NCI-H345 treated with DMSO at 0.1 percent for 48 hours (cell line): ENCODE data around the gene ZNF362.

Source experiments
- DNase-seq: peaks from one replicate; lab custom pipeline; 2025; ENCODE audit not compliant: unreplicated experiment; lab: John Stamatoyannopoulos, UW

ZNF362 gene

GRCh38 chr1:33341190-33341589 is 84.9 kb downstream of the ZNF362 start:
- no peak for DNase-seq

DNA sequence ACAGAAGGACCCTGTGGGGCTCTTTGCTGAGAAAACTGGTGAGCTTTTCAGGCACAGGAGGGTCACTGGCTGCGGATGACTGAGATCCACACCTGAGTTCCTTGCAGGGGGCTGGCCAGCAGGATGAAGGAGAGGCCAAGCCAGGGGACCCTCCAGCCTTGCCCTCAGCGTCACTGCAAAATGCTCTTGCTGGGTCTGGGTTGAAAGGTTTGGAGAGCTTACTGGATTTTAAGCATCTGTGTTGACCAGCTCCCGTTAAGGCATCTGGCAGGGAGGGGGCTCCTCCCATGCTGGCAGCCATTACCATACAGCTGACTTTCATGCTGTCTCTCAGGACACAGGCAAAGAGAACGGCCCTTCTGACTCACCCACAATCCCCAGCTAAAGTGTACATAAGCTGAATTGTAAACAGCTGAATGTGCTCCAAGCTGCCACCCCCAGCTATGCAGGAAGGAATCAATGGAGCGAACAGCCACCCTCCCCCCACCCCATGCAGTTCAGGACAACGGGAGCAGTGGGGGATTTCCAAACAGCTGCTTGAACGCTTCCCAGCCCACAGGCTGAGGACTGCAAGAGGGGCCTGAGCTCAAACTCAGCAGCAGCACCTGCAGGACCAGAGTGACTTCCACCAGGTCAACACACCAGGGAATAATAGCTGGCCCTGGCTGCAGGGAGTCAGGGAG is 85.9 kb downstream of the ZNF362 start:
- peak; percentile 93 for DNase-seq

DNA sequence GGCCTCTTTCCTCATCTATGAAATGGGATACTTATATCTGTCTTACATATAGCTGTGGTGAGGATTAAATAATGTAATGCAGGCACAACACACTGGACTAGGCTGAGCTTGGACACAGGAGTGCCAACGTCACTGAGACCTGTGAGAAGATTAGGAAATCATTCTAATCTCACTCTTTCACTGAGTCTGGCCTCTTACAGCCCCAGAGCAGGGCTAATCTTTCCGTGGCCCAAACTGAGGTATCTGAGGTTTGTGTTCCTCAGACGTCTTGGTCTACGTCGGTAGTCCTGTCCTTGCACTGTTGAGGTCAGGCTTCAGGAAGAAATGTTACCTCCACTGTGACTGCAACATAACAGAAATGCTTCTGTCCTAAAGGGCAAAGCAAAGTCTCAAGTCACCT is 87.2 kb downstream of the ZNF362 start:
- no peak for DNase-seq

DNA sequence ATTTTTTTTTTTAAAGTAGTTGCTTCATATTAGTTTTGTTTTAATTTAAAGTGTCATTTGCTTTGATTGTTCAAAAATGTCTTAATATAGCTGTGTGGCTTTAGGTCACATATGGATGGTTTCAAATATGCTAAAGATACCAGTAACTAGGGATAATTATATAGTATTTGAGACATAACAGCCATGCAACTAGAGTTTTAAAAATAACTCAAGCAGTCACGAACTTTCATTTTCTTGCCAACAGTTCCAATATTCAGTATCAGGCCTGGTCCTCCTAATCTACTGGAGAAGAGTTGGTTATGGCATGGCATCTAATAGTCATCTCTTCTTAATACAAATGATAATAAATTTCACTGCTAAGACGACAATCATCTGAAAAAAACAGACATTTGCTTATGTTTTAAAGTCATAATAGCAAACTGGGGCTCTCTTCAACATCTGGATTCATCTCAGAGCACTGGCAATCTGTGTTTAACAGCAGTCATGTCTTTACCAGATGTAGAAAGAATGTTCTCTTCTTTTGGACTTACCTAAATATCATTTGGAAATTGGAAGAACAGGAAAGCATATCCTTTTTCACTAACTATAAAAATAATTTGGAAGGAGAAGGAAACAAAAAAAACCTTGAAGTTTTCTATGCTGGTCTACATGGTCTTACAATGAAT is 88.7 kb downstream of the ZNF362 start:
- DNase-seq: no peak

GRCh38 chr1:33346533-33346926 is 90.2 kb downstream of the ZNF362 start:
- no peak for DNase-seq

DNA sequence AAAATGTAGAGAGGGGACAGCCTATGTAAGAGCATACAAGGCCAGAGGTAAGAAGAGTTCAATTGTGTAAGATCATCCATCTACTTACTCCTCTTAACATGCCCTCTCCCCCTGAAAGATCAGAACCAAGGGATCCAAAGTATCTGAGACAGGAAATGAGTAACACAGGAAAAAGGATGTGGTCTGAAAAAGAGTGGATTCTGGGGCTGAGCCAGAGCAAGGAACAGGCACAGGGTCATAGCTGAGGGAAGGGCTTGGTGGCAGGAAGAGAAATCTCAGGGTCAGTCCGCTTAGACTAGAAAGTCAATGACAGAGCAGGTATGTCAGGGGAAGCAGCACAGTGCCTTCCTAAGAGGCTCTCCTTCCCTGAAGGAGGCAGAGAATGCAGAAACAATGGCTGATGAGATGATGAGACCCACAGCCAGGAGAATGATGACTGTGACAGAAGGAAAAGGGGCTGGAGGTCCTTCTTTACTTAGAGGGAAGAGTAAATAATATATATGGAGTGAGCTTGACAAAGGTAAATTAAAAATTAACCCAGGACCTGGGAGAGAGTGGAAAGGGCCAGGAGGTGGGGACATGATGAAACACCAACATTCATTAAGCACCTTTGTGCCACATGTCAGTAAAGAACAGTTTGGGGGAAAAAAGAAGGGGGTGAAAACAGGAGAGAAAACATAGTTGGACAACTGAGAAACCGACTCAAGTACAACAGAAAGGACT is 90.8 kb downstream of the ZNF362 start:
- DNase-seq: no peak

DNA sequence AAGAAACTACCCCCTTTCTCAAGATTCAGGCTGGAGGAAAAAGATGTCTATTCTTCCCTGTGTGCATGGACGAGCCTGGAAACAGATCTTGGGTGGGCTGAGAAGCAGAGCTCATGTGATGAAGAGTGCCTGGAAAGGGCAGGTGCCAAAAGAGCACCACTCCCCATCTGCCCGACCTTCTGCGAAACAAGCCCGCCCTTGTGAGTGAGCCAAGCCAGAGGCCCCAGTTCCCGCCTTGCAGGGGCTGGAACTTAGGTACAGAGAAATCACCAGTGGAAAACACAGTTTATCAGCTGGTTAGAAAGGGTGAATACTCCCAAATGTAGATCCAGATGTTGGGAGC is 91.3 kb downstream of the ZNF362 start:
- DNase-seq: no peak

DNA sequence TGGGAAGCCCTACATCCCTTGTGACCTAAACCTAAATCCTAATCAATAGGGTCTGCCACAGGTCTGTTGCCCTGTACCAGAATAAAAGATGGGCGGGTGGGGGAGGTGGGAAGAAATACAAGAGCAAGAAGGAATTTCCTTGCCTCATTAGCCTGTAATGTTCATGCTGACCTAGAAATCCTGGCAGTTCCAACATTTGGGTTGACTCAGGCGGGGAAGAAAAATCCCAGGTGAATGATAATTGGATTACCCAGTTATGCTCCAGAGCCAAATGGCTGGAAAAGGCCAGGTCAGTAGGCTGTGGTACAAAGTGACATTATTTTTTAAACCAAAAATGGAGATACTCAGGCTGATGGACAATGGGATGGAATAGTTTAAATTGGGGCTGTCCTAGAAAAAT is 91.9 kb downstream of the ZNF362 start:
- DNase-seq: no peak

GRCh38 chr1:33348676-33349080 is 92.4 kb downstream of the ZNF362 start:
- no peak for DNase-seq

- DNase-seq: no peak
Observed at GRCh38 chr1:33349081-33349759, 92.9 kb downstream of the ZNF362 start.

DNA sequence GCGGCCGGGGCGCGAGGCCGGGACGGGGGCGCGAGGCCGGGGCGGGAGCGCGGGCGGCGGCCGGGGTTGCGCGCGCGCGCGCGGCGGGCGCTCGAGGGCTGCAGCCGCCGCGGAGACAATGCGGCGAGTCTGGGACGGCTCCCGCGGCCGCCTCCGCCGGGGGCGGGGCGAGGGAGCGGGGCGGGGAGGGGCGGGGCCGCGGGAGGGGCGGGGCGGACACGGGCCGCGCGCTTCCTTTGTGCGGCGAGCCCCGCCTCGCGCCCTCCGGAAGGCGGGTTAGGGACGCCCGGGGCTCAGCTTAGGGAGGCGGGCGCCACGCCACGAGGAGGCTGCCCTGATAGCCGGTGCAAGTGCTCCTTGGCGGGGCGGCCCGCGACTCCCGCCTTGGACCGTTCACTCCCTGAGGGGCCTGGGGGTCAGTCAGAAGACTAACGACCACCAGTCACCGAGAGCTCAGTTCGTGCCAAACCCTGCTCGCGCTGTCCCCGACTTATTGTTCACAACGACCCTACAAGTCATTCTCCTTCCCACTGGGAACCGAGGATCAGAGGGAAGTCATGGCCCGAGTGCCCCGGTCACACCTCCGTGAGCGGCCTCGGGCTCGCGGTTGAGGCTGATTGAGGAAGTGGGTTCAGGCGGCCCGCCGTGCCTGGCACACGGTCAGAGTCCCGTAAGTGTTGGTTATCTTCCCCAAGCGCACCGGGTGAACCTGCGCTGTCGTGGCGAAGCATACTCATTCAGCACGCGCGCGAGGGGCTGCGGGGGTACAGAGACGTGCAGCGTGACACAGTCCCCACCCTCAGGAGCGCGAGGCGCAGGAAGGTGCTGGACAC is 93.7 kb downstream of the ZNF362 start:
- peak; percentile 63 for DNase-seq
